GM11168 (cell line): ENCODE data around the gene AP1B1.
"Not testable (repeated sequence)": the region's sequence is repeated elsewhere in the genome, so short reads cannot be mapped to it uniquely, and the experiment has no call there.

Source experiments
- in situ Hi-C: fragments of 300-500 bp; cut with MboI; formaldehyde crosslinking; loops from one replicate; pipeline ENCODE4 v1.12.0; 2022; ENCODE audit warnings: low sequenced_read_pairs; ENCODE audit not compliant: unreplicated experiment

Gene AP1B1

DNA sequence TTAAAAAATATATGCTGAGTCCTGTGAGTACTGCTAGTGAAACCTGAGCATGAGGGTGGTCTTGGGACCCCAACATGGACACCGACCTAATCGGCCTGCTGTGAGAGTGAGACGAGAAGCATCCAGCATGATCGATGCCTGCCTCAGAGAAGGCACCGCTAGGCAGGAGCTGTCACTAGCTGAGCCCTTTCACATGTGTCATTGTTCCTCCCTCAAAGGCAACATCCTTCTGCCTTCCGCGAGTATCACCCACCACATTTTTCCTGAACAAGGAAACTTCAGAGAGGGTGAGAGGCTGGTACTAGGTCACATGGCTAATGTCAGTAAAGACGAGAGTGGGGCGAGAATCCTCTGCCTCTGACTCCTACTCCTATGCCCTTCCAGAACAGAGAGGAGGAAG, 35.6 kb downstream of the AP1B1 start:
- in situ Hi-C loops, result no loop called here

GRCh38 chr22:29351891-29352290, 36.5 kb downstream of the AP1B1 start:
- in situ Hi-C loops, result no loop called here

- in situ Hi-C loops, result no loop called here
These were observed 37.3 kb downstream of the AP1B1 start for GRCh38 chr22:29351042-29351441.

GRCh38 chr22:29348956-29349355, 39.4 kb downstream of the AP1B1 start:
- in situ Hi-C loops, result no loop called here

- in situ Hi-C loops, result no loop called here
These were observed 40.3 kb downstream of the AP1B1 start for GRCh38 chr22:29348041-29348440.

DNA sequence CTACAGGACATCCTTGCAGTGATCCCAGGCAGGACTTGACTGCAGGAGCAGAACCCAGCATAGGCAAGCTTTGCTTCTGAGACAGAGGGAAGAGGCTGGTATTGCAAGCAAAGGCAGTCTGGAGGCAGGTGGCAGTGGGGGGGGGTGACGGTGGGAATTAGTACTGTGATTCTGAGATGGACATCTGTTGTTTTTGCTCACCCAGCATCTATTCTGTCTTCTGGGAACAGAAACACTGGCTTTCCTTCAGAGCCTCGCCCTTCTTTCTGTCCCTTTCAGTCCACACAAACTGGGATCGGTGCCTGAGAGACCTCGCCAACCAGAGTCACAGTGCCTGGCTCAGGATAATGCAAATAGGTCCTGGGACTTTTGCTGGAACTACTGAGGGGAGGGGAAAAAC, 41.7 kb downstream of the AP1B1 start:
- in situ Hi-C loops, result no loop called here

DNA sequence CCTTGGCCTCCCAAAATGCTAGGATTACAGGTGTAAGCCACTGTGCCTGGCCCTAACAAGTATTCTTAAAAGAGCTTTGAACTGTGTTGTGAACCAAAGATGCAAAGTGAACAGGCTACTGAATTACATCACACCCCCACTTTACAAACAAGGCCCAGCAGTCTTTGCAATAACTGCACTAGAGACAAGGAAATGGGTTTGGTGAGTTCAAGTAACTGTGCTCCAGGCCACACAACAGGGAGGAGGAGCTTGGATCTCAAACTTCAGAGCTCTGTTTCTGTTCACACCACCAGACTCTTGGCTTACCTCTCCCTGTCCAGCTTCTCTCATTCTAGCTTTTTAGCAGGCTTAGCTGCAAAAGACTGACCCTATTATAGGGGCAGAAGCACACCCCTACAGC, 42.4 kb downstream of the AP1B1 start:
- in situ Hi-C loops, result no loop called here

- in situ Hi-C loops, result not testable (repeated sequence)
These were observed 43.5 kb downstream of the AP1B1 start for GRCh38 chr22:29344889-29345288.

DNA sequence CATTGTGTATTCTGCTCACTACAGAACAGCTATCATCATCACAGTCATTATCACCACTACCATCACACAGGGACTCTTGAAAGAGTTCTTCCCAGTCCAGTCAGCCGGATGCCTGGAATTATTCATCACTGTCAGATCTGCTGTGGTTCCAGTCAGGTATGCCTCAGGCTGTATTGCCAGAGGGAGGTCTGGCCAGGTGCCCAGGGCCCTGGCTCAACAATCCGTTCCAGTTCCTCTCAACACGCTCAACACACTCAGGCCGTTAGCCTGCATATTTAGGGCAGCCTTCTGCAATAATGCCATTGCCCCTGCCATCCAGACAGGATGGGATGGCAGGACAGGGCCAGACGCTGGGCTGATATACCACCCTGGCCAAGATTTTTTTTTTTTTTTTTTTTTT, 44.2 kb downstream of the AP1B1 start:
- in situ Hi-C loops, result no loop called here

GRCh38 chr22:29343313-29343805, 45.0 kb downstream of the AP1B1 start:
- in situ Hi-C loops, result no loop called here

GRCh38 chr22:29342577-29343312, 45.6 kb downstream of the AP1B1 start:
- in situ Hi-C loops, result no loop called here

DNA sequence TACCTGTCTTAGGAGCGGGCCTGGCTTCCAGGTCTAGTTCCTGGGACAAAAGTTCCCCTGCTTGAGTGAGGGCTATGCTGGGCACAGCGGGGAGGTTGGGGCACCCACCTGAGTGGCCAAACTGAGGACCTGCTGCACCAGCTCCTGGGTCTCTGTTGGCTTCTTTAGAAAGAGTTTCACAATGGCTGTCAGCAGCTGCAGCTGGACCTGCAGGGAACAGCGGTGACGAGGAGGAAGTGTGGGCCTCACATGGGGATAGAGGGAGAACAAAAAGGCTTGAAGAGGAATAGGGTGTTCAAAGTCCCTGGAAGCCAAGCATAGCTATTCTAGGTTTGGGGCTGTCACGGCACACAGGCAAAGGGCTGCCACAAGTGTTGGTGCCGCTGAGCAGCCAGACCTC, 46.2 kb downstream of the AP1B1 start:
- in situ Hi-C loops, result no loop called here

DNA sequence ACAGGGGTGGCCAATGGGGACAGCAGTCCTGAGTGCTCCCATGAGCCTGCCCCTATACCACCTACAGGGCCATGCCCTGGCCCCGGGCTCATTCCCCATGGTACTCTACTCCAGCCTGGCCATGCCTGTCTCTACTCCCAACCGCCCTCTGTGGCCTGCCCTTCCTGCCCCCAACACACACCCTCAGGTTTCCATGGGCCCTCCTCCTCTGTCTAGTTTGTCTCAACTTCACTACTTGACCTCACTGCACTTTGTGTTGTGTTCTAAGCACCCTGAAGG, 46.6 kb downstream of the AP1B1 start:
- in situ Hi-C loops, result no loop called here

DNA sequence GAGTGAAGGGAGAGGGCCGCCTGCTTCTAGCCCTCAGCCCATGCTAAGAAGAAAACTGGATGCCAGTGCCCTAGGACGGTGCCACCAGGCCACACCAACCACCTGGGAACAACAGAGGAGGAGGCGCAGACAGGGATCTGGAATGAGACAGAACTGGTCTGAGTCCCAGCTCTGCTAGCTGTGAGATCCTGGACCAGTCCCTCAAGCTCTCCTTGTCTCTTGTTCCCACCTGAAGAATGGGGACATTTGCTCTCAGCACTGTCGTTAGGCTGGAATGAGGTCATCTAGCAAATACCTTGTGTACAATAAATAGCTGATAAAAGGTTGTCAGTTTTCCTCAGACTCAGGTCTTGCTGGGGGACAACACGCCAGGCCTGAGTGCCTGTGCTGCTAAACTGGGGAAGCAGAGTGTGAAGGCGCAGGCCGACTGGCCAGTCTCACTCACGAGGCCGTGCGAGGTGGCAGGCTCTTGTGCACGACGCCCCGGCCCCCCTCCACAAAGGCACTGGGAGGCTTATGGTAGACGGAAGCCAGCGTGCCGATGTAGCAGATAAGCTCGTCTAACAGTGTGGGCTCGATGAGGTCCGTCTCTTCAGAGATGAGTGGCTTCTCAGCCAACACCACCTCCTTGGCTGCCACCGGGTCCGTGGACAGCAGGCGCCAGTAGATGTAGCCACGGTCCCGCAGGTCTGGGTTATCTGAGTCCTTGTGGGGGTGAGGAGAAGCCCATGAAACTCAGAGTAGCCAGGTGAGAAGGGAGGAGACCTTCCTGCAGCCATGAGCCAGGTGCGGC, 47.1 kb downstream of the AP1B1 start:
- in situ Hi-C loops, result no loop called here

GRCh38 chr22:29340566-29340965, 47.8 kb downstream of the AP1B1 start:
- in situ Hi-C loops, result no loop called here

DNA sequence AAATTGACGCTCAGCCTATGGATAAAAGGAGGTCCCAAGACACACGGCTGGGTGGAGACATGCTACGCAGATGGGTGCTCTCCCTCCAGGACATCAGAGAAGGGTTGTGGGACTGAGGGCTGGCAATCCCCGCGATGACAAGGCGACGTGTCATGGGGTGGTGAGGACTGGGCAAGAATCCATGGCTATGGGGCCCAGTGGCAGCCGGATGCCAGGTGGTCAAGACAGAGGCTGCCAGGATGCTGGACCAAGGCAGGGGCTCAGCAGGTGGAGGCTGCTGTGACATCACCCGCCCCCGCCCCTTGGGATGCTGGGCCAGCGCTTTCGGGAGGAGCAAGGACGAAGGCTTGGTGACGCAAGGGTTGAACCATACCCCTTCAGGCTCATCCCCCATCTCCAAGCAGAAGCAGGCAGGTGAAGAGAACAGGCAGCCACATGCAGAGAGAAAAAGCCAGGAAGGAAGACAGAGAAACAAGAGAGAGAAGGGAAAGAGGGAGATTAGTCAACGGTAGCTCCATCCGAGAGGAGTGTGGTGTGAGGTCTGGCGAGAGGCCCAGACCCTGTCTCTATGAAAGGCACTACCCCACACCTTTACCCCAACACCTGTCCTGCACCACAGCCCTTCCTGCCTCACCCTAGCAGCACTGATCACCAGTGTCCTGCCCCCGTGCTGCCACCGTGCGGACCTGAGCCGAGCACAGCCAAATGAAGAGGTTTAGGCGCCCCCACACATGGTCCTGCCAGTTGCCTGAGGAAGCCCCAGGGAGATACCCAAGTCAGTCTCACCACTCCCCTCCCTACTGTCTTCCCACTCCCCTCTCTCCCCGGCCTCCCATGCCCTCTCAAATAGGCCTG, 48.8 kb downstream of the AP1B1 start:
- in situ Hi-C loops, result no loop called here

- in situ Hi-C loops, result no loop called here
These were observed 50.0 kb downstream of the AP1B1 start for GRCh38 chr22:29338398-29338797.

GRCh38 chr22:29337631-29338284, 50.6 kb downstream of the AP1B1 start:
- in situ Hi-C loops, result no loop called here

GRCh38 chr22:29336751-29337490, 51.4 kb downstream of the AP1B1 start:
- in situ Hi-C loops, result no loop called here

GRCh38 chr22:29335656-29336055, 52.7 kb downstream of the AP1B1 start:
- in situ Hi-C loops, result no loop called here
